Activated naive CD8-positive, alpha-beta T cell treated with anti-CD3 and anti-CD28 coated beads, Interleukin-2, amount 50 U/mL, for 16 hours (primary cell): ENCODE measurements around the gene GPR15.

Experiments used
- DNase-seq: peaks from one replicate; pipeline ENCODE4 v3.0.0-alpha.2; 2020; ENCODE audit warnings: low read depth, low spot score

The GPR15 gene

DNA sequence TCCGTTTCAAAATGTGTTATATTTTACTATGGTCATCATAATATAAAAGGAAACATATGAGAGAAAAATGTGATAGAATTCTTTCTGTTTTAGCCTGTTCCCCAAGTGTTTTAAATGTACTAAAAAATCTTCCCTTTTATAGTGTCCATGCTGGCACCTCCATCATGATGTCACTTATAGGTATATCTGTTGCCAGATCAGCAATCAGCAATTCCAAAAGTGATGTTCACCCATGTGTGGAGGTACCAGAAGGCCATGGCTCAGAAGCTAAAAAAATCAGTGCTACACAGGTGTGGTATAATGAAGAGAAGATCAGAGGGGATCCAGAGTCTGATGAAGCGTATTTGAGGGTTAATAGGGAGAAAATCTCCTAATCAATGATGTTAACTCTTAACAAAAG, 1.1 kb upstream of the GPR15 start:
- DNase-seq = no peak

GRCh38 chr3:98532275-98532637, 478 bp downstream of the GPR15 start:
- no peak for DNase-seq

- DNase-seq = no peak
Measured at GRCh38 chr3:98532709-98533571, 1.2 kb downstream of the GPR15 start.

DNA sequence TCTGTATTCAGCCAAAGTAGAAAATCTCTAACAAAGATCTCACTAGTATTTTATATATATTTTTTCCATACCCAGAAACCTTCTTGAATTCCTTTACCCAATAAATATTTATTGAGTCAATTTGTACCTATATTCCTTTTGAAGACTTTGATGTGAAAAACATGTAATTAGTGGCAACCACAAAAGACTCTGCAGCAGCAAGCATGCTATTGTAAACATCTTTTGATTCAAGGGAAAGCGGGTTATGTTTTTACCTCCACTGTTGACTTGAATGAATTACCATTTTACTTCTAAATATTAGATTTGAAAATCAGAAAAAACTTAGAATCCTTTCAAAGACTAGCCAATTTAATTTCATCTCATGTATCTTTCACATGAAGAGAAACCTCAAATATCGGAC, 2.4 kb downstream of the GPR15 start:
- DNase-seq = no peak

- no peak for DNase-seq
Measured at GRCh38 chr3:98534734-98535133, 3.0 kb downstream of the GPR15 start.

- no peak for DNase-seq
Measured at GRCh38 chr3:98536456-98537017, 4.8 kb downstream of the GPR15 start.

GRCh38 chr3:98540346-98540745, 8.6 kb downstream of the GPR15 start:
- no peak for DNase-seq

DNA sequence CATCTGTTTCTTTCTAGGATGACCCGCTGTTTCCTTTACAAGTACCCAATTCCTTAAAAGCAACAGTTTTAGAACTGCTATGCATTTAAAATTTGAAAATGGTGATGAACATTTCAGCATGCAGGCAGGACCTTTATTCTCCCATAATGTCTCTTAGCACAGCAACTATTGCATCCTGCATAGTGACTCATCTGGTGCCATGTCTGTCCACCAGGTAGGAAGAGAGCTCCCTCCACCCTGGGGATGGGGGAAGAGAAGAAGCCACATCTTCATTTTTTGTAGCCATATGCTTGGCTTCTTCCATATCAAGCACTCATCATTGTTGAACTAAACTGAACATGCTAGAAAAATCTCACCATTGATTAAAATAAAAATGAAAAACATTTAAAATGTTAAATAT, 9.9 kb downstream of the GPR15 start:
- DNase-seq = no peak

- DNase-seq = no peak
Measured at GRCh38 chr3:98542623-98543022, 10.8 kb downstream of the GPR15 start.

- DNase-seq = no peak
Measured at GRCh38 chr3:98545940-98546339, 14.2 kb downstream of the GPR15 start.

DNA sequence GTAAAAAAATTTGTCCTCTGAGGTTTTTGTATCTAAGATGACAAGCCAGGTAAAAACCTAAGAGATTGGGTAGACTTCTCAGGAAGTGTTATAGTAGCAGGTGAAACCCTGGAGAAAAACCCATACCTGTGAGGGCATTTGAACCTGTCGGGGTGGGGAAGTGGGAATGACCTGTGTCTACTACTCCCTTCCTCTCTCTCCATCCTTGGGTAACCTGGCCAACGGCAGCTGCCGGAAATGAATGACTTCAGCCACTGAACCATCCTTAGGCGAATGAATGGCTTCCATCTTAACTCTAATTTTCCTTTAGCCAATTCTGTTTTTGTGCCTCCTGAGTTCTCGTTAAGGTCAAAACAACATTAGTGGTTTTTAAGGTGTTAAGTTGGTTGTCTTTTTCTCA, 16.8 kb downstream of the GPR15 start:
- DNase-seq = no peak

DNA sequence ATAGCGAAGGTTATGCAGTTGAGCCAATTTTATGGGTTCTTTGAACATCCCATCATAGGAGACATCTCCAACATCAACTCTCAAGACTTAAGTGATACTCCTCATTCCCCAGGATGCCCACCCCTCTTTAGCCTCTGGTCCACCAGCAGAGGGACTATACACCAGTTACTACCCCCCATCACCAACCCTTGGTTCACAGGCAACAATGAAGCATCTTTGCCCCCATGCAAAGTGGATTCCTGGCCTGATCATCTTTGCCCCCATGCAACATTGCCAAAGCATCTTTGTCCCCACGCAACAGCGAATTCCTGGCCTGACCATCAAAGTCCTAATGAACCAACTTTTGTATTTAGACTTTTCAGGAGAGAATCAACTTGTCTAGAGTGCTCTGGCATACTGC, 19.1 kb downstream of the GPR15 start:
- no peak for DNase-seq

- no peak for DNase-seq
Measured at GRCh38 chr3:98551236-98551635, 19.5 kb downstream of the GPR15 start.

DNA sequence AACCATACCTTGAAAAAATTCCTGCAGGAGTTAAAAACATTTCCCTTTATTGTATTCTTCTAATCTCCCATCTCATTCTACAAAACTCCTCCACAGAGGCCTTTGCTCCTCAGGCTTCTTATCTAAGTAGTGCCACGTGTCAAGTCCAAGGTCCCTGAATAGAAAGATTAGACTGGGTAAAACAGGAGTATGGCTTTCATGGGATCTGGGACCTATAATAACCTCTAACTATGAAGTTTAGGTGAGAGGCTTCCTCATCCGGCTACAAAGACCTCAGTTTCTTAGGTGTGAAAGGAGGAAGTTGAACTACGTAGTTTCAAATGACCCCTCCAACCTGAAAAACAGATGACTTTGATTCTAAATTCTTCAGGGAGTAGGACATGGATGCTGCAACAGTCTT, 20.0 kb downstream of the GPR15 start:
- no peak for DNase-seq

- no peak for DNase-seq
Measured at GRCh38 chr3:98552232-98553020, 20.6 kb downstream of the GPR15 start.

DNA sequence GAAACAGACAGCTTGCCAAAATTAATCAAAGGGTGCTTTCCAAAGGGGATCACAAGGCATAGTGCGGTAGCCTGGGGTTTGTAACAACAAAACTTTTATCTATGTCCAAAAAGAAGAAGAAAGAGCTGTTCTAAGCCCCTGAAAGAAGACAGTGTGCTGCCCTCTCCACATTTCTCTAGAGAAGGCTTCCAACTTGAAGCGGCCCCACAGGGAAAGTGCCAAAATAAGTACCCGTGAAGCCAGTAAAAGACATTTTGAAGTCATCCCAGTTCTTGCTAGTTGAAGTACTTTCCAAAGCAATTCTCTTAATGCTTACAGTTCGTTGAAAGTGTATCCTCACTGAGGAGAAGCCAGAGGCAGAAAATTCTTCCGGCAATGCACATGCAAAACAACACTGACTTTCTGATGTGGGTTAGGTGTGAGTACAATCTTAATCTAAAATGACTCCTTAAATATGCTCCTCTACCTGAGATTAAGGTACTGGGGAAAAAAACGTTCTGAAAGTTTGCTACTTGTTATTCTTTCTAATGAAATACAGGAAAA, 21.3 kb downstream of the GPR15 start:
- no peak for DNase-seq

GRCh38 chr3:98553753-98554152, 22.0 kb downstream of the GPR15 start:
- no peak for DNase-seq

- no peak for DNase-seq
Measured at GRCh38 chr3:98554580-98554979, 22.8 kb downstream of the GPR15 start.

GRCh38 chr3:98555025-98555379, 23.2 kb downstream of the GPR15 start:
- no peak for DNase-seq

DNA sequence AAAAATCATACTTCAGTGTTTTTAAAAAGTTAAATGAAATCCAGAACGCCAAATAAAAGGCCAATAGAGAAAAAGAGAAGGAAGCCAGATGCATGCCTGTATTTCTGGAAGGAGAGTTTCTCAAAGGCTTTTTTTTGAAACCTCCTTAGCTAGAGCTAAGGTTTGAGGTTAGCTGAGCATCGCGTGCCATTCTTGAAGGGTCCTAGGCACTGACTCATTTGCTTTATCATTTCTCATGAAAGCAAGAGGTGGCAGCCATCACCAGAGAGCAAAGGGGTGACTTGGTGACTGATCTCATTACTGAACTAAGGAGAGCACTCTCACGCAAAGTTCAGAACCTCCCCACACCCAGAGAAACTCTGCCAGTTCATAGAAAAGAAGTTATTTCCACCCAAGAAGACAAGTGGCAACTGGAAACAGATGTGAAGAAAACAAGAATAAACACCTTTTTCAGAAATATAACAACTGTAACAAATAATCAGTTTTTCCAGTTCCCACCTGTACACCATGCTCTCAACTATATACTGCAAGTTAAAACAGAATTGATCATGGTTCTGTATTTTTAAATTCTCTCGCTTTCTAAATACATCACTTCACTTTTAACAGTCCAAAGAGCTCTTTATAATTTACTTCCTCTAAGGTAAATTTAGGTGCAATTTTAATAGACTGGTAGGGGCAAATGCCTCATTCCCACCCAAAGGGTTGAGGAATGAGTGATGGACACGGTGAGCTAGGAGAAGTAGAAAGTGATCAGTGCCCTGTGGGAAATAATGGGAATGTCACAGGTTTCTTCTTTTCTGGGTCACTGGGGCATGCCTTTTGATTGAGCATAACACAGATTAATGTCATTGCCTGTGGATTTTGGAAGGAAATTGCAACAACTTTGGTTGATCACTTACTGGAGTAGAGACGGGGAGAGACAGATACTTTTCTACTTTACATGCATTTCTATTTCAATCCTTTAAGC, 24.7 kb downstream of the GPR15 start:
- peak; percentile 41 for DNase-seq

DNA sequence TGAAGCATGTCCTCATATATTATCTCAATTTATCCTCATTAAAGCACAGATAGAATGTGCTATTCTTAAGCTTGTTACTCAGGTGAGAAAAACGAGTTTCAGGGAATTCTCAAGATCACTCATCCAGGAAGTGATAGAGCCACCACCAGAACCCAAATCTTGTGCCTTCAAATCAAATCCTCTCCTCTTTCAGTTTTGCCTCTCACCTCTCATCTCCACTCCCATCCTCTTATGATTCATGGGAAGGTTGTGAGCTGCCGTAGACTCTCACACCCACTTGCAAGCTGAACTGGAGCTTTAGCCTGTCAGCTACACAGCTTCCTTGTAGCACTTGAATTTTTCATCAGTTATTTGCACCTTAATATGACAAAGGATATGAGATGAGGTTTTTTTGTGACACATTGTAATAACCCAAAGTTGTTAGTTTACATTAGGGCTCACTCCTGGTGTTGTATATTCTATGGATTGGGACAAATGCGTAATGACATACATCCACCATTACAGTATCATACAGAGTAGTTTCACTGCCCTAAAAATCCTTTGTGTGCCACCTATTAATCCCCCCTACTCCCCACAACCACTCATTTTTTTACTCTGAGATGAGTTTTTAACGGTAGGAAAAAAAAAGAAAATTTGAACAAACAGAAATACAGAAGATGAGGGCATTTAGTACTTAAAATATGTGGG, 25.7 kb downstream of the GPR15 start:
- DNase-seq = no peak
